Cerebellar nuclear complex (tissue), 1 donor: ENCODE results near the gene NME4.
"Not testable (repeated sequence)": the region's sequence is repeated elsewhere in the genome, so short reads cannot be mapped to it uniquely, and the experiment has no call there.

Experiments
- DNase-seq, 2 experiments: peaks; one replicate each; lab custom pipeline; 2025; lab: John Stamatoyannopoulos, UW

Gene NME4

DNA sequence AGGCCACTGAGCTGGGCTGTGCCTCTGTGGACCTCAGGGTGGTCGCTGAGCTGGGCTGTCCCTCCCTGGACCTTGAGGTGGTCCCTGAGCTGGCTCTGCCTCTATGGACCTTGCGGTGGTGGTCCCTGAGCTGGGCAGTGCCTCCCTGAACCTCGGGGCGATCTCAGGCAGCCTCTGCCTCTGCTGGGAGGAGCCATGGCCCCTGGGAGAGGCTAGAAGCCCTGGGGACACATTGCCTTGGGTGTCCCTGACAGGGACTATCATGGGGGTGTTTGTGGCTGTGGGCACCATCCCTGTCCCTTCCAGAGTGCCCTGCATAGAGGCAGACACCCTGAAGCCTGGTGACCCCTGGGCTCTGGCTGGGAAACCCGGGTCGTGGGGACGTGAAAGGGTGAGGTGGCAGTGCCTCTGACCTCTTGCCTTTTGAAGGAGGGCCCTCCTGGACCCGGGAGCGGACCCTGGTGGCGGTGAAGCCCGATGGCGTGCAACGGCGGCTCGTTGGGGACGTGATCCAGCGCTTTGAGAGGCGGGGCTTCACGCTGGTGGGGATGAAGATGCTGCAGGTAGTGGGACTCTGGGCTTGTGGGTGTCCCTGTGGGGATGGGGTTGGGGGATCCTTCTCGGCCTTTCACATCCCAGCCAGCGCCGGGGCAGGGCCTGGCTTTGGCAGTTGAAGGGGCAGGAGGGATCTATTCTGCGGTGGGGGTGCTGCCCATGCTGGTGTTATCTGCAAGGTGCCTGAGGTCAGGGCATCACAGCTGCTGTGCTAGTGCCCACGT, 1.8 kb downstream of the NME4 start:
- no peak for DNase-seq

DNA sequence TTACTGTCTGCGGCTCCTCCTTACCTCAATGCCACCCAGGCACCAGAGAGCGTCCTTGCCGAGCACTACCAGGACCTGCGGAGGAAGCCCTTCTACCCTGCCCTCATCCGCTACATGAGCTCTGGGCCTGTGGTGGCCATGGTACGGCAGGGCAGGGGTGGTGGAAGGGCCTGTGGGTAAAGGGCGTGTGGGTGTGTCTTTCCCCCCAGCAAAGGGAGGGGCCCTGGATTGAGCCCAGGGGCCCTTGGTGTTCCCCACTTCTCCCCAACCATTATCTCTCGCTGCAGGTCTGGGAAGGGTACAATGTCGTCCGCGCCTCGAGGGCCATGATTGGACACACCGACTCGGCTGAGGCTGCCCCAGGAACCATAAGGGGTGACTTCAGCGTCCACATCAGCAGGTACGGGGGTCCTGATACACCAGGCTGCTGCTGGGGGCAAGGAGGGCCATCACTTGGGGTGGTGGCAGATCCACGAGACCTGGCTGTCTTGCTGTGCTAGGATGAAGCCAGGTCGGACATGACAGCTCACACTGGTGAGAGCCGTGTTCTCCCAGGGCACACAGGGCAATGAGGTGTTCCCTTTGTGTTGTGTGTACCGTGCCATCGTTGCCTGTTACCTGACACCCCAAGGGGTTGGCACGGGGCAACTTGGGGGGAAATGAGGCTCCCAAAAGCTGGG, 2.5 kb downstream of the NME4 start:
- no peak for DNase-seq

DNA sequence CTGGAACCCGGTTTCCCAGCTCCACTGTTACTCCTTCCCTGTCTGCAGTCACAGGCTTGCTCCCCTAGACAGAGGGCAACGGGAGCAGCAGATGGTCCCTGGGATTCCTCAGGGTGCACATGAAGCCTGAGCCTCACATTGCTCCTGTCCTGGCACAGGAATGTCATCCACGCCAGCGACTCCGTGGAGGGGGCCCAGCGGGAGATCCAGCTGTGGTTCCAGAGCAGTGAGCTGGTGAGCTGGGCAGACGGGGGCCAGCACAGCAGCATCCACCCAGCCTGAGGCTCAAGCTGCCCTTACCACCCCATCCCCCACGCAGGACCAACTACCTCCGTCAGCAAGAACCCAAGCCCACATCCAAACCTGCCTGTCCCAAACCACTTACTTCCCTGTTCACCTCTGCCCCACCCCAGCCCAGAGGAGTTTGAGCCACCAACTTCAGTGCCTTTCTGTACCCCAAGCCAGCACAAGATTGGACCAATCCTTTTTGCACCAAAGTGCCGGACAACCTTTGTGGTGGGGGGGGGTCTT, 3.1 kb downstream of the NME4 start:
- DNase-seq: no peak

DNA sequence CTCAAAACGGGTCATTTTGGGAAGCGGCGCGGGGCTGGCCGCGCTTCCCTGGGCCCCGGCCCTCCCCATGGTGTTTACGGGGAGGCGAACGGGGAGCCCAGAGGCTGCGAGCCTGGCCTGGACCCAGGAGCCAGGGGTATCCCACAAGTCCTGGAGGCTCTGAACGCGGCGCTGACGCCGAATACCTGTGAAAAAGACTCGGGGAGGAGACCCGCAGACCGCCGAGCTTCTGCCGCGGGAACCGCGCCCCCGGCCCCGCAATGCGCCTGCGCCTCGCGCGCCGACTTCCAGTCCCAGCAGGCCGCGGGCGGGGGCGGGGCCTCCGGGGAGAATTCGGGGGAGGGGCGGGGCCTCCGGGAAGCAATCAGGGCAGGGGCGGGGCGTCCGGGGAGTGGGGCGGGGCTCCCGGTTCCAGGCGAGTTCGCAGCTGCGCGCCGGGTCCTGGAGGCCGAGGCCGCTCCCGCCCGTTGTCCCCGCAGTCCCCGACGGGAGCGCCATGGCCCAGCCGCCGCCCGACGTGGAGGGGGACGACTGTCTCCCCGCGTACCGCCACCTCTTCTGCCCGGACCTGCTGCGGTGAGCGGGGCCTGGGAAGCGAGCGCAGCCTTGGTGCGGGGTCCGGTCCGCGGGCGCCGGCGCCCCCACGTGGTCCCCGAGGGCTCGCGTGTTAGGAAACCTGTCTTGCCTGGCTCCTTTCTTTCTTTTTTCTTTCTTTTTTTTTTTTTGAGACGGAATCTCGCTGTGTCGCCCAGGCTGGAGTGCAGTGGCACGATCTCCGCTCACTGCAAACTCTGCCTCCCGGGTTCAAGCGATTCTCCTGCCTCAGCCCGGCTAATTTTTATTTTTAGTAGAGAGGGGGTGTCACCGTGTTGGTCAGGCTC, 4.7 kb downstream of the NME4 start, which contains the start of gene DECR2:
Gene DECR2, plus strand, starts transcription at position 418 of the 881 bp plus-strand sequence. Its CDS starts 79 bp downstream, at position 497.
- DNase-seq: peak in 1 of 2 experiments; percentile 50

DNA sequence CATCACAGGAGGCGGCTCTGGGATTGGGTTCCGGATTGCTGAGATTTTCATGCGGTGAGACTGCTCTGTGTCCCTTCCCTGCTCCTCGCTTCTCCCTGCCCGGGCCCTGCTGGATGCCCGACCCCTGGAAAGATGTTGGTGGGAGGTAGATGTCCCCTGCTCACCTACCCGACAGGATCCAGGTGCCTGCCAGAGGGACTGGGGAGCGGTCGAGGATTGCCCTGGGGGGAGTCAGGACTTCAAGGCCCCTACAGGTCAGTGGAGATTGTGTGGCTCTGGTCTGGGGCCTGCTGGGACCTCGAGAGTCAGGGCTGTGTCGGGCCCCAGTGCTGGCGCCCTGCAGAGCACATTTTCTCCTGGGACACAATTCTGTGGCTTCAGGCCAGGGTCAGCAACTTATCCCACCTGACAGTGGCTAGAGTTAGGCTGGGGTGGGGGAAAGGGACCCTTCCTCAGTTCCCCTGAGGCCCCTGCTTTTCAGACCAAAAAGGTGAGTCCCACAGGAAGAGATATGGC, 8.0 kb downstream of the NME4 start:
- no peak for DNase-seq

DNA sequence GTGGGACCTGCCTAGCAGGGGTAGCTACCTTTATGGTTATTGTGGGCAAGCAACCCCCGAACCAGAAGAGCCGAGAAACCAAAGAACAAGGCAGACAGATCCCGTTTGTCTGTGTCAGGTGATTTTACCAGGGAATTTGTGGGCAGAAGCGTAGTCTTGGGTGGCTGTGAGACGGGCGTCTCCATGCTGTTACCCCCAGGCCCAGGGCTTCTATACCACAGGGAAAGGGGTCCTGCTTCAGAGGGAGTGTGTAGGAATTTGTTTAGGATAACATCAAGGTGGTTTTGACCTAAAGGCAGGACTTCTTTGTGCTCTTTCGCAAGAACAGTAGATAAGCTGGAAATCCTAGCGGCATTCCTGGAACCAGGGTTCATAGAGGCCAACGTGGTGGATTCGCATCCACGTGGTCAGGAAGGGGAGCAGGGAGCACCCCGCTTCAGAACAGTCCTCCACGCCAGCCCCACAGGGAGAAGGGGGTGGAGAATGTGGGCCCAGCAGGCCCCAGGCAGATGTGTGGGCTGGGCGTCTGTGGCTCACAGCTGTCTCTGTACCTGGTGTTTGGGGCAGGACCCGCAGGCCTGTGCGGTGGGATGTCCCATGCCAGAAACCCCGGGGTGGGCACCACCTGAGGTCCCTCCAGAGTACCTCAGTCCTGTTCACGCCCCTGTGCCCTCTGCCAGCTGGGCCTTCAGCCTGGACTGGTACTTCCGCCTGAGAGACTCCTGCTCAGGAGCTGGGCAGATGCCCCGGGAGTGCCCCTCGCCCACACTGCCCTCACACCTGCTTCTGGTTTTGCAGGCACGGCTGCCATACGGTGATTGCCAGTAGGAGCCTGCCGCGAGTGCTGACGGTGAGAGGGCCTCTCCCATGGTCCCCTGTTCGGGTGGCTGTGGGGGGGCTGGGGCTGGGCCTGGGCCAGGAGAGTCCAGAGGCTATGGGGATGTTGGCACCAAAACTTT, 8.8 kb downstream of the NME4 start:
- no peak for DNase-seq

DNA sequence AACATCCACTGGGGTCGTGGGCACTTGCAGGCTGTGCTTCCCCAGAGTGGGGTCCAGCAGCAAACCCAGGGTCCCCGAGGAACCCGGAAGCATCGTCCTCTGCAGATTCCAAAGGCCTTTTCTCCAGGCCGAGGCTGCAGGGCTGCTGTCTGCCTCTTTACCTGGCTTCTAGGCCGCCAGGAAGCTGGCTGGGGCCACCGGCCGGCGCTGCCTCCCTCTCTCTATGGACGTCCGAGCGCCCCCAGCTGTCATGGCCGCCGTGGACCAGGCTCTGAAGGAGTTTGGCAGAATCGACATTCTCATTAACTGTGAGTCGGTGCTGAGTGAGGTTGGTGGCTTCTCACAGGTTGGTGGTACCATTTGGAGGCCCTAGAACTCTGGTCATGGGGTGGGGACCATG, 10.3 kb downstream of the NME4 start:
- no peak for DNase-seq

DNA sequence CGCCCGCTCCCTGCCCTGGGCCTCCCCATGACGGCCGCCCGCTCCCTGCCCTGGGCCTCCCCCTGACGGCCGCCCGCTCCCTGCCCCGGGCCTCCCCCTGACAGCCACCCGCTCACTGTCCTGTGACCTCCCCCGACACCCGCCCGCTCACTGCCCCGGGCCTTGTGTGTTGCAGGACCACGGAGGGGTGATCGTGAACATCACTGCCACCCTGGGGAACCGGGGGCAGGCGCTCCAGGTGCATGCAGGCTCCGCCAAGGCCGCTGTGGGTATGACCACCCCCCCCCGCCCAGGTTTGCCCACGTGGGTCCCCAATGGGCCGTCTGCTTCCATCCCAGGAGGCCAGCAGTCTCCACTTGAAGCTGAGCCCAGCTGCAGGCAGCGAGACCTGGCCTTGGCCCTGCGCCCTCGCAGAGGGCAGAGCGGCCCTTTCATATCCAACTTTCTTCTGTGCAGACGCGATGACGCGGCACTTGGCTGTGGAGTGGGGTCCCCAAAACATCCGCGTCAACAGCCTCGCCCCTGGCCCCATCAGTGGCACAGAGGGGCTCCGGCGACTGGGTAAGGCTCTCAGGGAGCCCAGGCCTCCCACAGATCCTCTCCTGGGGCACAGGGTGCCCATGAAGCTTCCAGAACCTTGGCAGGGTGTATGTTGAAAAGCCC, 13.6 kb downstream of the NME4 start:
- DNase-seq: no peak

DNA sequence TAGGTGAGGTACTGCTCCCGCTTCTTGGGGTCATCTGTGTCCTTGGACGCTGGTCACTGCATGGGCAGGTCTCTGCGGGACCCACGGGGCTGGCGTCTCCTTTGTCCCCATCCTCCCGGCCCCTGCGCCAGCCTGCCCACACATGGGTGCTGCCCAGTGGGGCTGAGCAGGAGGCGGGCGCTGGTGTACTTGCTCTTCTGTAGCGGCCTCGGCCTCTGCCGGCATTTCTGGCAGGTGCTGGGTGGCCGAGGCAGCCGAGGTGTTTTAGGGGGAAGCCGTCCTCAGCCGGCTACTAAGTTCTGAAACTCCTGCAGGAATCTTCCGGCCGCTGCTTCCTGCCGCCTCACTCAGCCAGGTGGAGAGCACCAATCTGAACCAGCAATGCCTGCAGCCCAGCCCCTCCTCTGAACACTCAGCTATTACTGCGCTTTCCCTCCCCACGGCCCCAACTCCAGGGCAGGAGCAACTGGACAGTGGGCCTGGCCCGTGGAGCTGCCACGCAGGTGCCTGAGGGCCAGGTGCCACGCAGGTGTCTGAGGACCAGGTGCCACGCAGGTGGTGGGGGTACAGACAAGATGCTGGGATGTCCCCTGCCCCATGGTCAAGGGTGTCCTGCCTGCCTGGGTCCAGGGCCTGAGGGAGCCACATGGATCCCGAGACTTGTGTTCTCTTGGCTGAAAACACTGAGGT, 14.7 kb downstream of the NME4 start:
- DNase-seq: no peak

DNA sequence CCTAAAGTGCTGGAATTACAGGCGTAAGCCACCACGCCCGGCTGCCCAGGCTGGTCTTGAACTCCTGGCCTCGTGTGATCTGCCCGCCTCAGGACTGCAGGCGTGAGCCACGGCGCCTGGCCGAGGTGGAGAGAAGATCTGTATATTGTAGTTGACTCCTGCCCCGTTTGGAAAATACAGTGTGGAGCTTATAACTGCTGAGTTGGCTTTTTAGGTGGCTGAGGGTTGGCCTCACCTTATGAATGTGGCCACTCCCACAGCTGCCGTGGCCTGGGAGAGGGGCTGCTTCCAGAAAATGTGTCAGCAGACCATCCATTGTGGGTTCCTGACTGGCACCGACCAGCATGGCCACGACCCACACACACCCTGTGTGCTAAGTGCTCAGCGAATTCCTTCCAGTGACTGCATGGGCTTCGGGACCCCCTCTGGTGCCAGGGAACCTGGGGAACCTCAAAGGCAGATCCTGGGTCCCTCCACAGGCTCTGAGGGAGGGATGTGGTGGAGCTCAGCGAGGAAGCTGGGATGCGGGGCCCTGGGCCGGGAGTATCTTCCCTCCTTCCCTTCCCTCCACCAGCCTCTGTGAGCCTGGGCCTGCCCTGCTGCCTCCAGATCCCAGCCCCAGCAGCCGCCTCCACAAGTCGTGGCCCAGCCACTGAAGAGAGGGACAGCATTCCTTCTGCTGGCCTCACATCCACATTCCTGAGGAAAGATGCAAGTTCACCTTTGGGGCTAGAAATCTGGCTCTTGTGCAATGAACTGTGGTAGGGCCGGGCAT, 17.6 kb downstream of the NME4 start:
- no peak for DNase-seq

DNA sequence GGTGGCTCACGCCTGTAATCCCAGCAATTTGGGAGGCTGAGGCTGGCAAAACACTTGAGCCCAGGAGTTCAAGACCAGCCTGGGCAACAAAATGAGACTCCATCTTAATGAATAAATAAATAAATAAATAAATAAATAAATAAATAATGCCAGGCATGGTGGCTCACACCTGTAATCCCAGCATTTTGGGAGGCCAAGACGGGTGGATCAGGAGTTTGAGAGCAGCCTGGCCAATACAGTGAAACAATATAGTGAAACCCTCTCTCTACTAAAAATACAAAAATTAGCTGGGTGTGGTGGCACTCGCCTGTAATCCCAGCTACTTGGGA, 18.1 kb downstream of the NME4 start:
- DNase-seq: not testable (repeated sequence)

DNA sequence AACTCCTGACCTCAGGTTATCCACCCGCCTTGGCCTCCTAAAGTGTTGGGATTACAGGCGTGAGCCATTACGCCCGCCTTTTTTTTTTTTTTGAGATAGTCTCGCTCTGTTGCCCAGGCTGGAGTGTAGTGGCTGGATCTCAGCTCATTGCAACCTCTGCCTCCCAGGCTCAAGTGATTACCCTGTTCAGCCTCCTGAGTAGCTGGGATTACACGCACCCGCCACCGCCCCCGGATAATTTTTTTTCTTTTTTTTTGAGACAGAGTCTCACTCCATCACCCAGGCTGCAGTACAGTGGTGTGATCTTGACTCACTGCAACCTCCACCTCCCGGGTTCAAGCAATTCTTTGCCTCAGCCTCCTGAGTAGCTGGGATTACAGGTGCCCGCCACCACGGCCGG, 25.2 kb downstream of the NME4 start:
- DNase-seq: not testable (repeated sequence)

DNA sequence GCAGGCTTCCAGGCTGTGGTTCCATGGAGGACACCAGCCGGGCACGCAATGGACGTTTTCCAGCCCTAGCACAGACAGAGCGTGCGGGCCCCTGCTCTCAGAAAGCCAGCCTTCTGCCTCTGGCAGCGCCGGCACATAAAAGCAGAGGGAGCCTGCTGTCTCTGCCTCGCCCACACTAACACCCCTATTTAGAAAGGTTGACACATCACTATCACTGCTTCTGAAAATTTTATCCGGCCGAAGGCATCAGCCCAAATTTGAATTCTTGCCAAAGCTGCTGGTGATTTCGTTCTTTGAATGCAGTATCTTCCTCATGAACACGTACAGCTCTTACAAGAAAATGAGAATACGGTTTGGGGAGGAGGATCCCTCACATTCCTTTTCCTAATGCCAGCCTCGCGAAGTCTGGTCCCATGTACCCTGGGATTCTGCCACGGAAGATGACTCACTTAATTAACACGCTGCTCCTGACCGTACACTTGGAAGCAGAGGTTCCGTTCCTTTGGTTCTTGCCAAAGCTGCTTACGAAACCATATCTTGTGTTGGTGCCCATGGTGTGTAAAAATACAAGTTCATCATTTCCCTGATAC, 27.1 kb downstream of the NME4 start:
- peak in 1 of 2 experiments; percentile 39 for DNase-seq

DNA sequence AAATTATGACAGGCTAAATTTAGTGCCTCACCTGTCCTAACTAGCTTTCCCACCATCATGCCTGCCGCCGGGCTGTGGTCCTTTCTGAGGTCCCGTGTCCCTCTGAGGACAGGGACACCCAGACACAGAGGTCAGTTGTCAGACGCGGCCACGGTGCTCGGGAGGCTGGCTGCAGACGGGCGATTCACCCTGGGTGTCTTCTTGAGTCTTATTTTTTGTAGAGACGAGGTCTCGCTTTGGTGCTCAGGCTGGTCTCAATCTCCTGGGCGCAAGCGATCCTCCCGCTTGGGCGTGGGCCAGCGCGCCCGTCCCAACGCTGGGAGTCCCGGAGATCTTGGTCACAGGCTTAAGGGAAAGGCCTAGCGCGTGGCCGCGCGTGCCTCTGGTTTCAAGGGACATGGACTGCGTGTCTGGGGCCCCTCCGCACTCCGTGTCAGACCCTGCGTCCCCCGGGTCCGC, 27.7 kb downstream of the NME4 start:
- DNase-seq: no peak

DNA sequence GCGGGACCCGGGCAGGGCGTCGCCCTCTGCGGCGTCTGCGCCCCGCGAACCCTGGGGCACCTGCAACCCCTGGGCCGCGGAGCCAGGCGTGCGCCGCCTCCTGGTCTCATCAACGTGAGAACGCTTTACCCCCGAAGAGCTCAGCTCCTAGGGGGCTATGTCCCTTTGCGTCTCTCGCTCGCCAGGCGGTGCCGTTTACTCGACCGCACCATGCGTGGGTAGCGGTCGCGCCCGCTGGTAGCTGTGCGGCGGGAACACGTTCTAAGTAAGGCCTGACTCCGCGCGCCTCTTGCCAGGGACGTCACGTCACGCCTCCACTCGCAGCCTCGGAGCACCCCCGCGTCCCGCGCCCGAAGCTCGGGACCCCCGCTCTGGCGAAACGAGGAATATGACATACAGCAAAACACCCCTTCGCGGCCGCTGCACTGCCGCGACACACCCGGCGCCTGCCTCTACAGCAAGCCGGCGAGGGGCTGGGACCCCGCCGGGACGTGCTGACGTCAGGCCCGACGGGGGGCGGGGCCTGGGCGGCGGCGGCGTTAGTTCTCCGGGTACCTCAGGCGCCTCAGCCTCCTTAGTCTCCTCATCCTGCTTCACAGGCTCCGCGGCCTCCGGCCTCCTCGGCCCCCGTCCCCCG, 28.2 kb downstream of the NME4 start, which contains the start of gene RAB11FIP3:
Gene RAB11FIP3, plus strand, starts transcription at position 568 of the 637 bp plus-strand sequence. CDS start 358 bp downstream, outside the sequence.
- DNase-seq: peak in 1 of 2 experiments; percentile 50

DNA sequence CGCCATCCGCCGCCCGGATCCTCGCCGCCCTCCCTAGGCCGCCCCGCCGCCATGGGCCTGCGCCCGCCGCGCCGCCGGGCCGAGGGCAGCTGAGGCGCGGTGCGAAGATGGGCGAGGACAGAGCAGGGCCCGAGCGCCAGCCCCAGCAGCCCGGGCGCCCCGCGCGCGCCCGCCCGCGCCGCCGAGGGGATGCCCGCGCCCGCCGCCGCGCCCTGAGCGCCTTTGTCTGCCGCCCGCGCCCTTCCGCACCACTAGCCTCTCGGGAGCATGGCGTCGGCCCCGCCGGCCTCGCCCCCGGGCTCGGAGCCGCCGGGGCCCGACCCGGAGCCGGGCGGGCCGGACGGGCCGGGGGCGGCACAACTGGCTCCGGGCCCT, 28.7 kb downstream of the NME4 start:
- no peak for DNase-seq

DNA sequence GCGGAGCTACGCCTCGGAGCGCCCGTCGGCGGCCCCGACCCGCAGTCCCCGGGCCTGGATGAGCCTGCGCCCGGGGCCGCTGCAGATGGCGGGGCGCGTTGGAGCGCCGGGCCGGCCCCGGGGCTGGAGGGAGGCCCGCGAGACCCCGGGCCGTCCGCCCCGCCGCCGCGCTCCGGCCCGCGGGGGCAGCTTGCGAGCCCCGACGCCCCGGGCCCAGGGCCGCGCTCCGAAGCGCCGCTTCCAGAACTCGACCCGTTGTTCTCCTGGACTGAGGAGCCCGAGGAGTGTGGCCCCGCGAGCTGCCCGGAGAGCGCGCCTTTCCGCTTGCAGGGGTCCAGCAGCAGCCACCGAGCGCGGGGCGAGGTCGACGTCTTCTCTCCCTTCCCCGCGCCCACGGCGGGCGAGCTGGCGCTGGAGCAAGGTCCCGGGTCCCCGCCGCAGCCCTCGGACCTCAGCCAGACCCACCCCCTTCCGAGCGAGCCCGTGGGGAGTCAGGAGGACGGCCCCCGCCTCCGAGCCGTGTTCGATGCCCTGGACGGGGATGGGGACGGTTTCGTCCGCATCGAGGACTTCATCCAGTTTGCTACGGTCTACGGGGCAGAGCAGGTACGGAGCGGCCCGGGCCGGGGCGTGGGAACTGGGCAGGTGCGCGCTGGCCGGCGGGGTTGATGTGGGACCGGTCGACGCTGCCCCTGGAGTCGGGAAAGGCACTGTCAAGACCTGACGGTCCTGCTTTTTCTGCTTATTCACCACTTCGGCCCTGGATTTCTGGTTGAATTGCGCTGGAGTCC, 29.3 kb downstream of the NME4 start:
- DNase-seq: no peak
